GM18507 (cell line): ENCODE results near the gene PLEKHO2.

Source experiments
- DNase-seq: peaks from one replicate; pipeline ENCODE4 v3.0.0; 2011; ENCODE audit warnings: low read depth; ENCODE audit not compliant: insufficient read length; ENCODE audit errors: extremely low spot score
- FAIRE-seq: peaks from 2 replicates; lab custom pipeline; 2011; peaks lifted over from hg19 to GRCh38; lab: Jason Lieb, UNC

Gene PLEKHO2

GRCh38 chr15:64824929-64825430 is 16.7 kb upstream of the PLEKHO2 start:
- FAIRE-seq = no peak
- no peak for DNase-seq

- DNase-seq (peak; percentile 75), FAIRE-seq (peak; percentile 99)
Measured at GRCh38 chr15:64825431-64826294, 16.1 kb upstream of the PLEKHO2 start, which contains the start of gene PIF1. TSS of gene PIF1 (minus strand) at chr15:64825647. CDS start at chr15:64824335, 1,312 bp downstream.

GRCh38 chr15:64828985-64829384 is 12.7 kb upstream of the PLEKHO2 start:
- FAIRE-seq = no peak
- no peak for DNase-seq

- FAIRE-seq (no peak), DNase-seq (no peak)
Measured at GRCh38 chr15:64833690-64834089, 8.0 kb upstream of the PLEKHO2 start.

GRCh38 chr15:64836023-64836536 is 5.6 kb upstream of the PLEKHO2 start:
- FAIRE-seq = no peak
- no peak for DNase-seq

- DNase-seq = no peak
- FAIRE-seq = no peak
Measured at GRCh38 chr15:64837502-64837901, 4.2 kb upstream of the PLEKHO2 start.

GRCh38 chr15:64841060-64841343 is 713 bp upstream of the PLEKHO2 start:
- DNase-seq = no peak
- FAIRE-seq = no peak

- FAIRE-seq (no peak), DNase-seq (no peak)
Measured at GRCh38 chr15:64842096-64842939, 603 bp downstream of the PLEKHO2 start.

GRCh38 chr15:64842986-64843561 is 1.4 kb downstream of the PLEKHO2 start:
- DNase-seq (no peak), FAIRE-seq (peak; percentile 75)

GRCh38 chr15:64843991-64844390 is 2.3 kb downstream of the PLEKHO2 start:
- no peak for DNase-seq
- peak; percentile 5 for FAIRE-seq

GRCh38 chr15:64844576-64845145 is 2.9 kb downstream of the PLEKHO2 start:
- DNase-seq (no peak), FAIRE-seq (peak; percentile 70)

- DNase-seq (no peak), FAIRE-seq (peak; percentile 72)
Measured at GRCh38 chr15:64845183-64845611, 3.5 kb downstream of the PLEKHO2 start.

GRCh38 chr15:64845831-64846595 is 4.3 kb downstream of the PLEKHO2 start:
- no peak for DNase-seq

GRCh38 chr15:64847016-64847415 is 5.3 kb downstream of the PLEKHO2 start:
- no peak for FAIRE-seq
- no peak for DNase-seq

More at GRCh38 chr15:64845831-64846595, 4.3 kb downstream of the PLEKHO2 start:
- no peak for FAIRE-seq

GRCh38 chr15:64847448-64847847 is 5.7 kb downstream of the PLEKHO2 start:
- no peak for DNase-seq
- FAIRE-seq = no peak

GRCh38 chr15:64847876-64848716 is 6.4 kb downstream of the PLEKHO2 start:
- FAIRE-seq = no peak
- no peak for DNase-seq

GRCh38 chr15:64850778-64851502 is 9.2 kb downstream of the PLEKHO2 start:
- FAIRE-seq (no peak), DNase-seq (no peak)
